SK-N-SH treated with all-trans-retinoic acid at 6 μM for 48 hours (cell line): Measurements from ENCODE around the gene PKIG.

Experiments used
- ATAC-seq: fragments of 200-7000 bp; cut with Tn5 transposase; 3 replicates; pipeline ENCODE4 v1.9.1; 2020; ENCODE audit warnings: mild to moderate bottlenecking, moderate library complexity
- ARNTL ChIP-seq: fragments of 450-650 bp; formaldehyde crosslinking; IDR thresholded peaks from 2 replicates; pipeline ENCODE4 v1.5.0; 2020; ENCODE audit warnings: low read depth, mild to moderate bottlenecking, moderate library complexity, borderline replicate concordance
- BACH2 ChIP-seq: fragments of 250-450 bp; sonication (Bioruptor Pico); IDR thresholded peaks from 2 replicates; pipeline ENCODE4 v1.9.0; 2021; ENCODE audit warnings: mild to moderate bottlenecking, borderline replicate concordance
- CREB5 ChIP-seq: fragments of 250-450 bp; sonication (Bioruptor Pico); IDR thresholded peaks from 2 replicates; pipeline ENCODE4 v1.5.1; 2020; ENCODE audit warnings: low read depth, mild to moderate bottlenecking, moderate library complexity
- CSDC2 ChIP-seq: fragments of 250-450 bp; sonication (Bioruptor Pico); IDR thresholded peaks from 2 replicates; pipeline ENCODE4 v1.5.0; 2020; ENCODE audit warnings: mild to moderate bottlenecking, moderate library complexity
- ESRRG ChIP-seq: fragments of 250-450 bp; sonication (Bioruptor Pico); IDR thresholded peaks from 2 replicates; pipeline ENCODE4 v1.6.1; 2021; ENCODE audit warnings: mild to moderate bottlenecking
- ISL1 ChIP-seq: fragments of 250-450 bp; sonication (Bioruptor Pico); IDR thresholded peaks from 2 replicates; pipeline ENCODE4 v2.1.2; 2022; ENCODE audit warnings: mild to moderate bottlenecking, moderate library complexity
- OSR1 ChIP-seq: fragments of 250-450 bp; sonication (Bioruptor Pico); IDR thresholded peaks from 2 replicates; pipeline ENCODE4 v1.8.0; 2022; ENCODE audit warnings: moderate library complexity, mild to moderate bottlenecking, inconsistent platforms
- POU6F1 ChIP-seq: fragments of 250-450 bp; sonication (Bioruptor Pico); IDR thresholded peaks from 2 replicates; pipeline ENCODE4 v1.8.0; 2021; ENCODE audit warnings: low read depth, mild to moderate bottlenecking, moderate library complexity, borderline replicate concordance
- PPARA ChIP-seq: fragments of 250-450 bp; sonication (Bioruptor Pico); IDR thresholded peaks from 2 replicates; pipeline ENCODE4 v1.5.0; 2020; ENCODE audit warnings: mild to moderate bottlenecking, borderline replicate concordance
- RARB ChIP-seq: fragments of 250-450 bp; sonication (Bioruptor Pico); IDR thresholded peaks from 2 replicates; pipeline ENCODE4 v1.8.0; 2021; ENCODE audit warnings: mild to moderate bottlenecking, moderate library complexity
- SNAI2 ChIP-seq: fragments of 250-450 bp; sonication (Bioruptor Pico); IDR thresholded peaks from 2 replicates; pipeline ENCODE4 v1.5.0; 2020; ENCODE audit warnings: mild to moderate bottlenecking, moderate library complexity
- TCF4 ChIP-seq: fragments of 250-450 bp; sonication (Bioruptor Pico); IDR thresholded peaks from 2 replicates; pipeline ENCODE4 v1.8.0; 2021; ENCODE audit warnings: mild to moderate bottlenecking, moderate library complexity, borderline replicate concordance
- TOX ChIP-seq: fragments of 250-450 bp; sonication (Bioruptor Pico); IDR thresholded peaks from 2 replicates; pipeline ENCODE4 v1.8.0; 2021; ENCODE audit warnings: mild to moderate bottlenecking, moderate library complexity, borderline replicate concordance
- ZC3H10 ChIP-seq: fragments of 250-450 bp; sonication (Bioruptor Pico); IDR thresholded peaks from 2 replicates; pipeline ENCODE4 v1.5.1; 2021; ENCODE audit warnings: mild to moderate bottlenecking, moderate library complexity
- ZFP3 ChIP-seq: fragments of 250-450 bp; sonication (Bioruptor Pico); IDR thresholded peaks from 2 replicates; pipeline ENCODE4 v1.5.0; 2020; ENCODE audit warnings: mild to moderate bottlenecking, moderate library complexity
- ZFP30 ChIP-seq: fragments of 450-650 bp; formaldehyde crosslinking; IDR thresholded peaks from 2 replicates; pipeline ENCODE4 v1.5.0; 2022; ENCODE audit warnings: mild to moderate bottlenecking, moderate library complexity
- ZNF565 ChIP-seq: fragments of 450-650 bp; formaldehyde crosslinking; conservative IDR thresholded peaks from 2 replicates; pipeline ENCODE4 v1.5.0; 2020; ENCODE audit warnings: low read depth, mild to moderate bottlenecking, moderate library complexity
- ZNF70 ChIP-seq: fragments of 450-650 bp; formaldehyde crosslinking; IDR thresholded peaks from 2 replicates; pipeline ENCODE4 v1.5.0; 2020; ENCODE audit warnings: mild to moderate bottlenecking, moderate library complexity
- ZNF8 ChIP-seq: fragments of 450-650 bp; formaldehyde crosslinking; IDR thresholded peaks from 2 replicates; pipeline ENCODE4 v1.5.0; 2020; ENCODE audit warnings: mild to moderate bottlenecking, moderate library complexity
- TF ChIP-seq, protein P1 (sequence below): fragments of 250-450 bp; sonication (Bioruptor Pico); IDR thresholded peaks from 2 replicates; pipeline ENCODE4 v1.5.1; 2021; ENCODE audit warnings: mild to moderate bottlenecking, moderate library complexity
- TF ChIP-seq, protein P2 (sequence below): fragments of 250-450 bp; sonication (Bioruptor Pico); IDR thresholded peaks from 2 replicates; pipeline ENCODE4 v1.8.0; 2020; ENCODE audit warnings: mild to moderate bottlenecking, moderate library complexity, borderline replicate concordance
- TF ChIP-seq, protein P3 (sequence below): fragments of 250-450 bp; sonication (Bioruptor Pico); IDR thresholded peaks from 2 replicates; pipeline ENCODE4 v1.5.0; 2020; ENCODE audit warnings: mild to moderate bottlenecking, moderate library complexity

The PKIG gene

GRCh38 chr20:44598423-44599305 is 16.3 kb downstream of the PKIG start:
- peak; percentile 22 for ATAC-seq
- no peak for TF ChIP-seq SNAI2 (CRISPR knock-in tag)
- TF ChIP-seq ZFP30 (CRISPR knock-in tag): no peak
- TF ChIP-seq, protein P1, sequence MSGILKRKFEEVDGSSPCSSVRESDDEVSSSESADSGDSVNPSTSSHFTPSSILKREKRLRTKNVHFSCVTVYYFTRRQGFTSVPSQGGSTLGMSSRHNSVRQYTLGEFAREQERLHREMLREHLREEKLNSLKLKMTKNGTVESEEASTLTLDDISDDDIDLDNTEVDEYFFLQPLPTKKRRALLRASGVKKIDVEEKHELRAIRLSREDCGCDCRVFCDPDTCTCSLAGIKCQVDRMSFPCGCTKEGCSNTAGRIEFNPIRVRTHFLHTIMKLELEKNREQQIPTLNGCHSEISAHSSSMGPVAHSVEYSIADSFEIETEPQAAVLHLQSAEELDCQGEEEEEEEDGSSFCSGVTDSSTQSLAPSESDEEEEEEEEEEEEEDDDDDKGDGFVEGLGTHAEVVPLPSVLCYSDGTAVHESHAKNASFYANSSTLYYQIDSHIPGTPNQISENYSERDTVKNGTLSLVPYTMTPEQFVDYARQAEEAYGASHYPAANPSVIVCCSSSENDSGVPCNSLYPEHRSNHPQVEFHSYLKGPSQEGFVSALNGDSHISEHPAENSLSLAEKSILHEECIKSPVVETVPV (CRISPR knock-in tag): no peak
- TF ChIP-seq, protein P2, sequence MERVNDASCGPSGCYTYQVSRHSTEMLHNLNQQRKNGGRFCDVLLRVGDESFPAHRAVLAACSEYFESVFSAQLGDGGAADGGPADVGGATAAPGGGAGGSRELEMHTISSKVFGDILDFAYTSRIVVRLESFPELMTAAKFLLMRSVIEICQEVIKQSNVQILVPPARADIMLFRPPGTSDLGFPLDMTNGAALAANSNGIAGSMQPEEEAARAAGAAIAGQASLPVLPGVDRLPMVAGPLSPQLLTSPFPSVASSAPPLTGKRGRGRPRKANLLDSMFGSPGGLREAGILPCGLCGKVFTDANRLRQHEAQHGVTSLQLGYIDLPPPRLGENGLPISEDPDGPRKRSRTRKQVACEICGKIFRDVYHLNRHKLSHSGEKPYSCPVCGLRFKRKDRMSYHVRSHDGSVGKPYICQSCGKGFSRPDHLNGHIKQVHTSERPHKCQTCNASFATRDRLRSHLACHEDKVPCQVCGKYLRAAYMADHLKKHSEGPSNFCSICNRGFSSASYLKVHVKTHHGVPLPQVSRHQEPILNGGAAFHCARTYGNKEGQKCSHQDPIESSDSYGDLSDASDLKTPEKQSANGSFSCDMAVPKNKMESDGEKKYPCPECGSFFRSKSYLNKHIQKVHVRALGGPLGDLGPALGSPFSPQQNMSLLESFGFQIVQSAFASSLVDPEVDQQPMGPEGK (CRISPR knock-in tag): no peak
- no peak for TF ChIP-seq ZNF70 (CRISPR knock-in tag)
- TF ChIP-seq, protein P3, sequence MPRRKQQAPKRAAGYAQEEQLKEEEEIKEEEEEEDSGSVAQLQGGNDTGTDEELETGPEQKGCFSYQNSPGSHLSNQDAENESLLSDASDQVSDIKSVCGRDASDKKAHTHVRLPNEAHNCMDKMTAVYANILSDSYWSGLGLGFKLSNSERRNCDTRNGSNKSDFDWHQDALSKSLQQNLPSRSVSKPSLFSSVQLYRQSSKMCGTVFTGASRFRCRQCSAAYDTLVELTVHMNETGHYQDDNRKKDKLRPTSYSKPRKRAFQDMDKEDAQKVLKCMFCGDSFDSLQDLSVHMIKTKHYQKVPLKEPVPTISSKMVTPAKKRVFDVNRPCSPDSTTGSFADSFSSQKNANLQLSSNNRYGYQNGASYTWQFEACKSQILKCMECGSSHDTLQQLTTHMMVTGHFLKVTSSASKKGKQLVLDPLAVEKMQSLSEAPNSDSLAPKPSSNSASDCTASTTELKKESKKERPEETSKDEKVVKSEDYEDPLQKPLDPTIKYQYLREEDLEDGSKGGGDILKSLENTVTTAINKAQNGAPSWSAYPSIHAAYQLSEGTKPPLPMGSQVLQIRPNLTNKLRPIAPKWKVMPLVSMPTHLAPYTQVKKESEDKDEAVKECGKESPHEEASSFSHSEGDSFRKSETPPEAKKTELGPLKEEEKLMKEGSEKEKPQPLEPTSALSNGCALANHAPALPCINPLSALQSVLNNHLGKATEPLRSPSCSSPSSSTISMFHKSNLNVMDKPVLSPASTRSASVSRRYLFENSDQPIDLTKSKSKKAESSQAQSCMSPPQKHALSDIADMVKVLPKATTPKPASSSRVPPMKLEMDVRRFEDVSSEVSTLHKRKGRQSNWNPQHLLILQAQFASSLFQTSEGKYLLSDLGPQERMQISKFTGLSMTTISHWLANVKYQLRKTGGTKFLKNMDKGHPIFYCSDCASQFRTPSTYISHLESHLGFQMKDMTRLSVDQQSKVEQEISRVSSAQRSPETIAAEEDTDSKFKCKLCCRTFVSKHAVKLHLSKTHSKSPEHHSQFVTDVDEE (CRISPR knock-in tag): no peak
- TF ChIP-seq ZC3H10 (CRISPR knock-in tag): no peak
- TF ChIP-seq POU6F1 (CRISPR knock-in tag): no peak
- TF ChIP-seq TOX (CRISPR knock-in tag): no peak
- no peak for TF ChIP-seq ZNF8 (CRISPR knock-in tag)
- TF ChIP-seq ISL1 (CRISPR knock-in tag): no peak
- no peak for TF ChIP-seq ESRRG (CRISPR knock-in tag)
- TF ChIP-seq ZNF565: no peak
- no peak for TF ChIP-seq ARNTL (CRISPR knock-in tag)
- no peak for TF ChIP-seq ZFP3 (CRISPR knock-in tag)
- no peak for TF ChIP-seq CSDC2
- no peak for TF ChIP-seq CREB5 (CRISPR knock-in tag)
- no peak for TF ChIP-seq BACH2 (CRISPR knock-in tag)

GRCh38 chr20:44599715-44600114 is 17.3 kb downstream of the PKIG start:
- TF ChIP-seq ESRRG (CRISPR knock-in tag) (no peak), TCF4 (no peak), ARNTL (CRISPR knock-in tag) (no peak), RARB (no peak), ZNF8 (CRISPR knock-in tag) (no peak), PPARA (CRISPR knock-in tag) (no peak), ZFP3 (CRISPR knock-in tag) (no peak), SNAI2 (CRISPR knock-in tag) (no peak), ZC3H10 (CRISPR knock-in tag) (no peak), CSDC2 (no peak), ZFP30 (CRISPR knock-in tag) (no peak), OSR1 (no peak), CREB5 (CRISPR knock-in tag) (no peak), ZNF70 (CRISPR knock-in tag) (no peak)
- TF ChIP-seq, protein P3 (CRISPR knock-in tag): no peak
- TF ChIP-seq, protein P1 (CRISPR knock-in tag): no peak
- ATAC-seq: no peak
